Cardiac fibroblast (primary cell): ENCODE results near the gene CD320.

Source experiments
- DNase-seq, 2 donors: peaks; one replicate each; pipeline versions ENCODE4 v3.0.0 to v3.0.0-alpha.2; 2010; ENCODE audit warnings: low read depth in 2 of 2
- H3K4me3 ChIP-seq, 2 donors: replicated peaks in 1 of 2; 1 replicate in 1 of 2; 2 replicates in 1 of 2; pipeline ENCODE4 v1.5.1; 2011; ENCODE audit warnings: low read depth in 2 of 2, low read length in 2 of 2, mild to moderate bottlenecking in 2 of 2, moderate library complexity in 1 of 2
- TF ChIP-seq, protein P1 (sequence below): IDR thresholded peaks from one replicate; pipeline ENCODE4 v1.5.1; 2011; ENCODE audit warnings: low read depth, mild to moderate bottlenecking, low read length, inconsistent platforms

The CD320 gene

DNA sequence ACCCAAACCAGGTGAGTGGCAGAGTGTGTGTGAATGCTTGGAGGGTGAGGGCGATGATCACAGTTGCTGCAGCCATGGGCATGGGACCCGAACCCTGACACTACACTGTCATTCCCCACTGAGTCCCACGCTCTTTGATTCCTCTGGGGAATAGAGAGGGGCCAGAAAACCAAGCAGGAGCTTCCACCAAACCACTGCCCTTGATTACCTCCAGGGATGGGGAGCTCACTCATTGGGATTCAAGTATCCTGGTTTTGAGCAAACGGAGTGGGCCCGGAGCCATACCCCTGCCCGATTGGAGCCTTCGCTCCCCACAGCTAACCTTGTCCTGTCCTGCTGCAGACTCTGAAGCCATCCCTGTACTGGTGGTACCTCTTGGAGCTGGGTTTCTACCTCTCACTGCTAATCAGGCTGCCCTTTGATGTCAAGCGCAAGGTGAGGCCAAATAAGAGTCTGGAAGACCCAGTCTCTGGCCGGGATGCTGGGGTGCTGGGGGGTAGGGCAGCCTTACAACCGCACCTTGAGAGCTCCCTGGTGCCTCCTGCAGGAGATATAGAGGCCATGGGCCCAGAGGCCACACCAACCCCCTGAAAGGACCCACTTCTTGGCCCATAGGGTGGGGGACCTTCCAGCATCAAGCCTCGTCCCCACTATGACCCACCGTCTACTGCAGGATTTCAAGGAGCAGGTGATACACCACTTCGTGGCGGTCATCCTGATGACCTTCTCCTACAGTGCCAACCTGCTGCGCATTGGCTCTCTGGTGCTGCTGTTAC lies 51.7 kb downstream of the CD320 start:
- H3K4me3 ChIP-seq = no peak overlapping the region
- TF ChIP-seq, protein P1, sequence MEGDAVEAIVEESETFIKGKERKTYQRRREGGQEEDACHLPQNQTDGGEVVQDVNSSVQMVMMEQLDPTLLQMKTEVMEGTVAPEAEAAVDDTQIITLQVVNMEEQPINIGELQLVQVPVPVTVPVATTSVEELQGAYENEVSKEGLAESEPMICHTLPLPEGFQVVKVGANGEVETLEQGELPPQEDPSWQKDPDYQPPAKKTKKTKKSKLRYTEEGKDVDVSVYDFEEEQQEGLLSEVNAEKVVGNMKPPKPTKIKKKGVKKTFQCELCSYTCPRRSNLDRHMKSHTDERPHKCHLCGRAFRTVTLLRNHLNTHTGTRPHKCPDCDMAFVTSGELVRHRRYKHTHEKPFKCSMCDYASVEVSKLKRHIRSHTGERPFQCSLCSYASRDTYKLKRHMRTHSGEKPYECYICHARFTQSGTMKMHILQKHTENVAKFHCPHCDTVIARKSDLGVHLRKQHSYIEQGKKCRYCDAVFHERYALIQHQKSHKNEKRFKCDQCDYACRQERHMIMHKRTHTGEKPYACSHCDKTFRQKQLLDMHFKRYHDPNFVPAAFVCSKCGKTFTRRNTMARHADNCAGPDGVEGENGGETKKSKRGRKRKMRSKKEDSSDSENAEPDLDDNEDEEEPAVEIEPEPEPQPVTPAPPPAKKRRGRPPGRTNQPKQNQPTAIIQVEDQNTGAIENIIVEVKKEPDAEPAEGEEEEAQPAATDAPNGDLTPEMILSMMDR = no peak
- no peak for DNase-seq

DNA sequence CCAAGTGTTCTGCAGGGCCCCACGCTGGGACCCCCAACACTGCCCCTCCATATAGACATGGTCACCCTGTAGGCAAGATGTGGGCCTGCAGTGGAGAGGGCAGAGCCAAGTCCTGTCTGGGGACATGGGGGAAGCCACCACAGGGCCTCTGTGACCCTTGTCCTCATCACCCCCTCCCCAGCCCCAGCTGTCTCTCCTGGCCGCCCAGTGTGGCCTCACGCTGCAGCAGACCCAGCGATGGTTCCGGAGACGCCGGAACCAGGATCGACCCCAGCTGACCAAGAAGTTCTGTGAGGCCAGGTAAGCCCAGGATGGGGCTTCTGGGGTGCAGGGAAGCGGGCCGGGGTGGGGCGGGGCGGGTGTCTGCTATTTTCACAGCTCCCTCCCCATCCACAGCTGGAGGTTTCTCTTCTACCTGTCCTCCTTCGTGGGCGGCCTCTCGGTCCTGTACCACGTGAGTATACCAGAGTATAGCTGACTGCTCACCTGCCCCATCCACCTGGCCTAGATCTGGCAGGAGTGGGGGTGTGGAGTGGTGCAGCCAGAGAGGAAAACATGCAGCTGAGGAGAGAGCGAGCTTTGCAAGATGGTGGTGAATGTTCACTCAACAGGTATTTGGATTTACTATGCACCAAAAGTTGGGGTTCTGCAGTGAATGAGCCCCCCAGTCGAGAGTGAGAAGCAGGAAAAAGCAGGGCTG lies 52.6 kb downstream of the CD320 start:
- H3K4me3 ChIP-seq = no peak overlapping the region
- DNase-seq = no peak
- TF ChIP-seq, protein P1 = no peak

DNA sequence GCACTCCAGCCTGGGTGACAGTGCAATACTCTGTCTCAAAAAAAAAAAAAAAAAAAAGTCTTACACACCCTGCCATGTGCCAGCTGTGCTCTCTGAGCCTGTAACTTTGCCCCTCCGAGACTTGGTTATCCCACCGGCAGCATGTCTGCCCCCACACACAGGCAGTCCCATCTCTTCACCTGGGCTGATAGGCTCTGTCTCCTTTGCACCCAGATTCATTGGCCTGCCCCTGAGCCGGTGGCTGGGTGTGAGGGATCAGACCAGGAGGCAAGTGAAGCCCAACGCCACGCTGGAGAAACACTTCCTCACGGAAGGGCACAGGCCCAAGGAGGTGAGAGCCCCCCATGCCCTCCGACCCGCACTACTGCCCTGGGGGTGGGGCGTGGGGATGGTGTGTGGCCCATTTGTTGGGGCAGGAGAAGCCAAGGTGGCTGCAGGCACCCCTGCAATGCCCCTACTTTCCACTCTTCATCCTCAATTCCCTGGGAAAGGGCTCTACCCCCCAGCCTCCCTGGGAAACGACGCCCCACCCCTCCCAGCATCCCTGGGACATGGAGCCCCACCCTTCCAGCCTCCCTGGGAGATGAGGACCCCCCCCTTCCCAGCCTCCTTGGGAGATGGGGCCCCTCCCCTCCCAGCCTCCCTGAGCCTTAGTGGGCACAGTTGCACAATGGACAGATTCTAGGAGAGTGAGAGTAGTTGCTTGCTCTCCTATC lies 53.7 kb downstream of the CD320 start:
- no peak overlapping the region for H3K4me3 ChIP-seq
- TF ChIP-seq, protein P1 = no peak
- DNase-seq = no peak

DNA sequence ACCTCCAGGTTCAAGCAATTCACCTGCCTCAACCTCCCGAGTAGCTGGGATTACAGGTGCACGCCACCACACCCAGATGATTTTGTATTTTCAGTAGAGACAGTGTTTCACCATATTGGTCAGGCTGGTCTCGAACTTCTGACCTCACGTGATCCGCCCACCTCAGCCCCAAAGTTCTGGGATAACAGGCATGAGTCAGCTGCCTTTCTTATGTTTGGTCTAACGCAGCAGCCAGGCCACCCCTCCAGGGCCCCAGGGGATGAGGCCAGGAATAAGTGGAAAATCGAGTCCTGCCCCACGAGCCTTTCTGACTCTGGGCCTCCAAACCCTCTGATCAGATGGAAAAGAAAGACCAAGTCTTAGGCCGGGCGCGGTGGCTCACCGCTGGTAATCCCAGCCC lies 54.5 kb downstream of the CD320 start:
- DNase-seq = peak in 1 of 2 donors; percentile 15
- H3K4me3 ChIP-seq = no peak overlapping the region
- TF ChIP-seq, protein P1 = no peak

DNA sequence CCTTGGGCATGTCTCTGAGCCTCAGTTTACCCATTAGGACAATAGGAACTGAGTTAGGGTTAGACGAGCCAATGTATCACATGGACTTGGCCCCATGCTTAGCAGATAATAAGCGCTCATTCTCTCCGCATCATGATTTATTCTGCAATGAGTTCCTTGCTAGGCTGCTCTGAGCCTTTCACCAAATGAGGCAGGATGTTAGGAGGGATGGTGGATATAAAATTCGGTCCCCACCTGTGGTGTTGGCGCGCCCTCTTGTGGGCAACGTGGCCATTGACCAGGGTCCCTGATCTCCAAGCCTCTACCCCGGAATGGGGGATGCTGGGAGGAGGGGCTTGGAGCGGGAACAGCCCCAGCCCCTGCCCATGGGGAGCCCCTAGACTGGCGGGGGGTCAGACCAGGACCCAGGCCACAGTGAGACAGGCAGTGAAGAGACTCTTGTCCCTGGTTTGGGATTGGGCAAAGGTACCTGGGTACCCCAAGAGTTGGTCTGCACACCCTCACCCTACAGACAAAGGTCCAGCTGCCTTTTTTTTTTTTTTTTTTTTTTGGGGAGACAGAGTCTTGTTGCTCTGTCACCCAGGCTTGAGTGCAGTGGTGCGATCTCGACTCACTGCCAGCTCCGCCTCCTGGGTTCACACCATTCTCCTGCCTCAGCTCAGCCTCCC lies 55.1 kb downstream of the CD320 start:
- H3K4me3 ChIP-seq = no peak overlapping the region
- TF ChIP-seq, protein P1 = peak; percentile 92
- peak; percentile 82 for DNase-seq
